ENCODE measurements around the gene TMEM130. TPM values are rescaled to one million over a fixed set of nuclear protein-coding genes. Genes with fewer than 3 reads are reported as not detected.

Gene TMEM130
- polyA plus RNA-seq, 2 of the 4 experiments (the other 2 are of a cell fraction), result 0.25 to 0.41 TPM

DNA sequence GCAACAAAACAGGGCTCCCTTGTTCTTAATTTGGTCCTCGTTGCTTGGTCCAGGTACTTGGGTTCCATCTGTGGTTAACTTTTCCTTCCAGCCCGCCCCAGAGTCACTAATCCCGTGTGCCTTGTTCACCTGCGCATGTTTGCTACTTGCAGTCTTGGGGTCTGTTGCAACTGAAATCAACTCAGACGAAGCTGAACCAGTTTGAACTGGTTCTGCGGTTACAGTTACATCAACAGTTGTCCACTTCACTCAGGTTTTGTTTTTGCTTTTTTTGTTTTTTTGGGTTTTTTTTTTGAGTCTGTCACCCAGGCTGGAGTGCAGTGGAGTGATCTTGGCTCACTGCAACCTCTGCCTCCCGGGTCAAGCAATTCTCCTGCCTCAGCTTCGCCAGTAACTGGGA is 43.2 kb upstream of the TMEM130 start:
- 95% methylated on average over 8 of the region's 8 CpGs for WGBS (ENCODE audit: missing lambda C conversion rate)
- H3K4me2 ChIP-seq, result no peak overlapping the region
- H3K4me1 ChIP-seq, result no peaks in the 10 kb centered on the region
- no peak overlapping the region for H3K27ac ChIP-seq
- no peak for FAIRE-seq
- H3K9me3 ChIP-seq, result no peaks in the 10 kb centered on the region
- DNase-seq (ENCODE audit: low read depth in 1 of 2, low spot score in 1 of 2), result no peak
- ATAC-seq, result no peak
- no peak for TF ChIP-seq CBX8 (IDR thresholded peaks at IDR 0.05)
- no peak for TF ChIP-seq CBX2 (IDR thresholded peaks at IDR 0.05; ENCODE audit: borderline replicate concordance, low read depth)
- TF ChIP-seq, protein P1, sequence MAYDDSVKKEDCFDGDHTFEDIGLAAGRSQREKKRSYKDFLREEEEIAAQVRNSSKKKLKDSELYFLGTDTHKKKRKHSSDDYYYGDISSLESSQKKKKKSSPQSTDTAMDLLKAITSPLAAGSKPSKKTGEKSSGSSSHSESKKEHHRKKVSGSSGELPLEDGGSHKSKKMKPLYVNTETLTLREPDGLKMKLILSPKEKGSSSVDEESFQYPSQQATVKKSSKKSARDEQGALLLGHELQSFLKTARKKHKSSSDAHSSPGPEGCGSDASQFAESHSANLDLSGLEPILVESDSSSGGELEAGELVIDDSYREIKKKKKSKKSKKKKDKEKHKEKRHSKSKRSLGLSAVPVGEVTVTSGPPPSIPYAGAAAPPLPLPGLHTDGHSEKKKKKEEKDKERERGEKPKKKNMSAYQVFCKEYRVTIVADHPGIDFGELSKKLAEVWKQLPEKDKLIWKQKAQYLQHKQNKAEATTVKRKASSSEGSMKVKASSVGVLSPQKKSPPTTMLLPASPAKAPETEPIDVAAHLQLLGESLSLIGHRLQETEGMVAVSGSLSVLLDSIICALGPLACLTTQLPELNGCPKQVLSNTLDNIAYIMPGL (CRISPR knock-in tag; IDR thresholded peaks at IDR 0.05; ENCODE audit: borderline replicate concordance), result no peak
- TF ChIP-seq NPAS2 (CRISPR knock-in tag; IDR thresholded peaks at IDR 0.05; ENCODE audit: borderline replicate concordance), result no peak
- TF ChIP-seq, protein P2, sequence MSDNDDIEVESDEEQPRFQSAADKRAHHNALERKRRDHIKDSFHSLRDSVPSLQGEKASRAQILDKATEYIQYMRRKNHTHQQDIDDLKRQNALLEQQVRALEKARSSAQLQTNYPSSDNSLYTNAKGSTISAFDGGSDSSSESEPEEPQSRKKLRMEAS (IDR thresholded peaks at IDR 0.05), result no peak
- no peak for TF ChIP-seq ZFP36 (IDR thresholded peaks at IDR 0.05; ENCODE audit: borderline replicate concordance, partially characterized antibody)
- ChIA-PET POLR2A (no interaction called here), CTCF (interaction anchor here (0.5 to 2.7 kb wide), 3 partner anchors 10 to 315 kb away, joined by 3 to 12 read pairs (median 4); no protein-coding TSS in a partner anchor)
- no peak overlapping the region for H3K4me3 ChIP-seq

DNA sequence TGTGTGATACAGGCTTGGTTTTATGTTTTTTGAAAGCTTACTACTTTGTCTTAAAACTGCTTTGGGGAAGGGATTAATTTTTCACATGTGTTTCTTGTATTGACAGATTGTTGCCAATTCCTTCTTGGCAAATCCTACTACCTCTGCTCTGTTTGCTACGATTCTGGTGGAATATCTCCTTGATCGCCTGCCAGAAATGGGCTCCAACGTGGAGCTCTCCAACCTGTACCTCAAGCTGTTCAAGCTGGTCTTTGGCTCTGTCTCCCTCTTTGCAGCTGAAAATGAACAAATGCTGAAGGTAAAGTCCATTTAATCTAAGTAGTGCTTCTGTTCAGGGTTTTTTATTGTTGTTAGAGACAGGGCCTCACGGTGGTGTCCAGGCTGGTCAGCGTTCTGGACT is 42.1 kb upstream of the TMEM130 start:
- Histone ChIP-seq H3K27ac (no peak overlapping the region), H3K9me3 (no peaks in the 10 kb centered on the region), H3K4me2 (no peak overlapping the region), H3K4me3 (no peak overlapping the region), H3K4me1 (no peaks in the 10 kb centered on the region)
- ATAC-seq, result no peak
- no peak for DNase-seq (ENCODE audit: low read depth in 1 of 2, low spot score in 1 of 2)
- ChIA-PET POLR2A (no interaction called here), CTCF (interaction anchor here (0.6 kb wide), 1 partner anchor 1218 kb away, joined by 3 read pairs; no protein-coding TSS in a partner anchor)
- FAIRE-seq, result no peak
- no peak for TF ChIP-seq USF2 (IDR thresholded peaks at IDR 0.05)
- no peak for TF ChIP-seq CTCF (IDR thresholded peaks at IDR 0.05)
- no peak for TF ChIP-seq CBX2 (IDR thresholded peaks at IDR 0.05; ENCODE audit: borderline replicate concordance, low read depth)
- TF ChIP-seq ZFP36 (IDR thresholded peaks at IDR 0.05; ENCODE audit: borderline replicate concordance, partially characterized antibody), result no peak
- TF ChIP-seq EHF (CRISPR knock-in tag; IDR thresholded peaks at IDR 0.05), result no peak
- TF ChIP-seq E2F6 (IDR thresholded peaks at IDR 0.05; ENCODE audit: borderline replicate concordance, low read depth), result no peak
- TF ChIP-seq SREBF2 (IDR thresholded peaks at IDR 0.05), result no peak
- no peak for TF ChIP-seq TFCP2L1 (CRISPR knock-in tag; IDR thresholded peaks at IDR 0.05)
- WGBS (ENCODE audit: missing lambda C conversion rate), result 95% methylated on average over 5 of the region's 5 CpGs

DNA sequence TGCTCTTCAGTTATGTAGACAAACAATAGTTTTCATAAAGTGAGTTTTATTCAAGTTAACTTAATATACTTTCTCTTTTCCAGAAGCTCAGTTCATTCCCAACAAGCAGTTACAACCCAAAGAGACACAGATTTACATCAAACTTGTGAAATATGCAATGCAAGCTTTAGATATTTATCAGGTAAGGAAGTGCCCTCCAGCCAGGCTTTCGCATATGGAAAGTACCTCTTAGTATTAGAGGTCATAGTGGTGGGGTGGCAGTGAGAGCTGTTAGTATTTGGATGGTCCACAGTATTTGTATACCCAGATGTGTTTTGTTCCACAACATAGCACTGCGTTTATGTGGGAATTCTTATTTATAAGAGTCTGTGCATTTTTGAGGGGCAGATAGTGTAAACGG is 40.6 kb upstream of the TMEM130 start:
- FAIRE-seq, result no peak
- Histone ChIP-seq H3K4me3 (no peak overlapping the region), H3K9me3 (no peaks in the 10 kb centered on the region), H3K4me1 (no peaks in the 10 kb centered on the region), H3K4me2 (no peak overlapping the region), H3K27ac (no peak overlapping the region)
- no peak for ATAC-seq
- CTCF ChIA-PET, result interaction anchor here (0.6 to 1.1 kb wide), 2 partner anchors 19 to 451 kb away, joined by 3 to 4 read pairs; no protein-coding TSS in a partner anchor
- WGBS (ENCODE audit: missing lambda C conversion rate), result 86% methylated on average over 3 of the region's 3 CpGs
- POLR2A ChIA-PET, result no interaction called here
- TF ChIP-seq GATA3 (IDR thresholded peaks at IDR 0.05; ENCODE audit: borderline replicate concordance), result no peak
- TF ChIP-seq FOSL2 (IDR thresholded peaks at IDR 0.05), result no peak
- no peak for TF ChIP-seq FOSL2 (CRISPR knock-in tag; IDR thresholded peaks at IDR 0.05)
- TF ChIP-seq HOXA7 (CRISPR knock-in tag; IDR thresholded peaks at IDR 0.05), result no peak
- no peak for TF ChIP-seq USF2 (IDR thresholded peaks at IDR 0.05)
- TF ChIP-seq MAFK (IDR thresholded peaks at IDR 0.05; ENCODE audit: partially characterized antibody), result no peak
- TF ChIP-seq SREBF2 (IDR thresholded peaks at IDR 0.05), result no peak
- TF ChIP-seq, protein P3, sequence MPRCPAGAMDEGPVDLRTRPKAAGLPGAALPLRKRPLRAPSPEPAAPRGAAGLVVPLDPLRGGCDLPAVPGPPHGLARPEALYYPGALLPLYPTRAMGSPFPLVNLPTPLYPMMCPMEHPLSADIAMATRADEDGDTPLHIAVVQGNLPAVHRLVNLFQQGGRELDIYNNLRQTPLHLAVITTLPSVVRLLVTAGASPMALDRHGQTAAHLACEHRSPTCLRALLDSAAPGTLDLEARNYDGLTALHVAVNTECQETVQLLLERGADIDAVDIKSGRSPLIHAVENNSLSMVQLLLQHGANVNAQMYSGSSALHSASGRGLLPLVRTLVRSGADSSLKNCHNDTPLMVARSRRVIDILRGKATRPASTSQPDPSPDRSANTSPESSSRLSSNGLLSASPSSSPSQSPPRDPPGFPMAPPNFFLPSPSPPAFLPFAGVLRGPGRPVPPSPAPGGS (IDR thresholded peaks at IDR 0.05), result no peak
- no peak for TF ChIP-seq CHD4 (IDR thresholded peaks at IDR 0.05; ENCODE audit: borderline replicate concordance)
- TF ChIP-seq RCOR1 (IDR thresholded peaks at IDR 0.05; ENCODE audit: low read depth, low read length), result no peak
- TF ChIP-seq, protein P1 (CRISPR knock-in tag; IDR thresholded peaks at IDR 0.05; ENCODE audit: borderline replicate concordance), result no peak
- no peak for TF ChIP-seq KDM5A (IDR thresholded peaks at IDR 0.05)
- no peak for TF ChIP-seq EHMT2 (IDR thresholded peaks at IDR 0.05; ENCODE audit: low read depth)
- DNase-seq (ENCODE audit: low read depth in 1 of 2, low spot score in 1 of 2), result no peak

Measured in A549 (cell line).